H9 (cell line): Measurements from ENCODE around the gene PPP2R2B. TPM values are rescaled to one million over a fixed set of nuclear protein-coding genes. Genes with fewer than 3 reads are reported as not detected.

ENCODE experiments used
- DNase-seq: peaks from one replicate; pipeline ENCODE4 v3.0.0-alpha.2; 2017
- H2AFZ ChIP-seq: one replicate; pipeline ENCODE4 v1.6.1; 2013; ENCODE audit warnings: mild to moderate bottlenecking, low read length, control low read depth, moderate library complexity
- H2AK5ac ChIP-seq: 2 replicates; pipeline ENCODE4 v1.6.1; 2013; ENCODE audit warnings: low read length, control low read depth, mixed read lengths; ENCODE audit not compliant: insufficient read length
- H2BK120ac ChIP-seq: one replicate; pipeline ENCODE4 v1.6.1; 2013; ENCODE audit warnings: low read depth, mild to moderate bottlenecking, low read length, control low read depth, inconsistent platforms; ENCODE audit not compliant: poor library complexity, severe bottlenecking
- H2BK12ac ChIP-seq: 2 replicates; pipeline ENCODE4 v1.6.1; 2013; ENCODE audit warnings: low read length, control low read depth, mixed read lengths, low read depth; ENCODE audit not compliant: insufficient read length
- H2BK15ac ChIP-seq: 2 replicates; pipeline ENCODE4 v1.6.1; 2013; ENCODE audit warnings: low read depth, low read length, control low read depth
- H2BK20ac ChIP-seq: one replicate; pipeline ENCODE4 v1.6.1; 2013; ENCODE audit warnings: low read depth, mild to moderate bottlenecking, low read length, control low read depth, inconsistent platforms; ENCODE audit not compliant: poor library complexity, severe bottlenecking
- H2BK5ac ChIP-seq: 2 replicates; pipeline ENCODE4 v1.6.1; 2013; ENCODE audit warnings: low read length, control low read depth, mixed read lengths; ENCODE audit not compliant: insufficient read length
- H3K14ac ChIP-seq: 2 replicates; pipeline ENCODE4 v1.6.1; 2013; ENCODE audit warnings: low read length, control low read depth; ENCODE audit not compliant: insufficient read depth
- H3K18ac ChIP-seq: 2 replicates; pipeline ENCODE4 v1.6.1; 2013; ENCODE audit warnings: low read depth, mild to moderate bottlenecking, mixed read lengths, low read length, control low read depth; ENCODE audit not compliant: insufficient read length
- H3K23ac ChIP-seq: 2 replicates; pipeline ENCODE4 v1.6.1; 2013; ENCODE audit warnings: low read length, control low read depth, mixed read lengths, low read depth; ENCODE audit not compliant: insufficient read length
- H3K23me2 ChIP-seq: 2 replicates; pipeline ENCODE4 v1.6.1; 2013; ENCODE audit warnings: low read depth, mild to moderate bottlenecking, mixed read lengths, low read length, control low read depth; ENCODE audit not compliant: insufficient read length, poor library complexity, severe bottlenecking
- H3K27ac ChIP-seq: 2 replicates; pipeline ENCODE4 v1.5.1; 2013; ENCODE audit warnings: low read length, control low read depth, mixed read lengths, low read depth; ENCODE audit not compliant: insufficient read length
- H3K27me3 ChIP-seq: 2 replicates; pipeline ENCODE4 v1.6.1; 2013; ENCODE audit warnings: low read length, control low read depth, inconsistent platforms; ENCODE audit not compliant: insufficient read depth
- H3K4ac ChIP-seq: 2 replicates; pipeline ENCODE4 v1.6.1; 2013; ENCODE audit warnings: low read depth, mild to moderate bottlenecking, control low read depth, inconsistent platforms, low read length, moderate library complexity
- H3K4me1 ChIP-seq: 2 replicates; pipeline ENCODE4 v1.6.1; 2013; ENCODE audit warnings: low read length, control low read depth, inconsistent platforms; ENCODE audit not compliant: insufficient read depth
- H3K4me2 ChIP-seq: 2 replicates; pipeline ENCODE4 v1.6.1; 2013; ENCODE audit warnings: low read length, control low read depth, mixed read lengths; ENCODE audit not compliant: insufficient read length, insufficient read depth
- H3K56ac ChIP-seq: 2 replicates; pipeline ENCODE4 v1.6.1; 2013; ENCODE audit warnings: low read depth, mild to moderate bottlenecking, mixed read lengths, low read length, control low read depth; ENCODE audit not compliant: insufficient read length
- H3K79me1 ChIP-seq: 2 replicates; pipeline ENCODE4 v1.6.1; 2013; ENCODE audit warnings: low read depth, mild to moderate bottlenecking, moderate library complexity, low read length, control low read depth, inconsistent platforms; ENCODE audit not compliant: insufficient read depth, poor library complexity, severe bottlenecking
- H3K79me2 ChIP-seq: 2 replicates; pipeline ENCODE4 v1.6.1; 2013; ENCODE audit warnings: low read length, control low read depth, inconsistent platforms; ENCODE audit not compliant: insufficient read depth
- H3K9ac ChIP-seq: 2 replicates; pipeline ENCODE4 v1.6.1; 2013; ENCODE audit warnings: low read length, control low read depth, mixed read lengths; ENCODE audit not compliant: insufficient read length; ENCODE audit errors: extremely low read depth
- H3K9me3 ChIP-seq: one replicate; pipeline ENCODE4 v1.6.1; 2013; ENCODE audit warnings: low read depth, low read length, inconsistent platforms; ENCODE audit not compliant: control insufficient read depth
- H3T11ph ChIP-seq: one replicate; pipeline ENCODE4 v1.6.1; 2013; ENCODE audit warnings: mild to moderate bottlenecking, low read length, control low read depth, inconsistent platforms
- H4K20me1 ChIP-seq: one replicate; pipeline ENCODE4 v1.6.1; 2013; ENCODE audit not compliant: control insufficient read depth, insufficient read length, insufficient read depth
- H4K5ac ChIP-seq: 2 replicates; pipeline ENCODE4 v1.6.1; 2013; ENCODE audit warnings: low read depth, mild to moderate bottlenecking, mixed read lengths, low read length, control low read depth; ENCODE audit not compliant: insufficient read length
- H4K8ac ChIP-seq: replicated peaks from 2 replicates; pipeline ENCODE4 v1.6.1; 2013; ENCODE audit warnings: low read length, control low read depth, mixed read lengths, low read depth; ENCODE audit not compliant: insufficient read length
- H4K91ac ChIP-seq: 2 replicates; pipeline ENCODE4 v1.6.1; 2013; ENCODE audit warnings: low read depth, mild to moderate bottlenecking, moderate library complexity, mixed read lengths, low read length, control low read depth; ENCODE audit not compliant: insufficient read length
- H3K27ac Mint-ChIP-seq, 3 experiments: 2 replicates in 2 of 3; 3 replicates in 1 of 3; pipeline ENCODE4 v1.8.0; 2020 to 2021; ENCODE audit warnings: mixed read lengths in 3 of 3, mild to moderate bottlenecking in 1 of 3, moderate library complexity in 1 of 3
- H3K27me3 Mint-ChIP-seq: 2 replicates; pipeline ENCODE4 v1.8.0; 2021; ENCODE audit warnings: low read depth, mild to moderate bottlenecking, moderate library complexity, mixed read lengths
- H3K36me3 Mint-ChIP-seq, 3 experiments: 2 replicates in 2 of 3; 3 replicates in 1 of 3; pipeline ENCODE4 v1.8.0; 2020 to 2021; ENCODE audit warnings: low read depth in 3 of 3, mixed read lengths in 3 of 3; ENCODE audit not compliant: insufficient read depth in 1 of 3
- H3K4me1 Mint-ChIP-seq, 2 experiments: 2 replicates each; pipeline ENCODE4 v1.8.0; 2020; ENCODE audit warnings: mixed read lengths in 2 of 2
- H3K4me3 Mint-ChIP-seq, 2 experiments: 2 replicates in 1 of 2; 3 replicates in 1 of 2; pipeline ENCODE4 v1.8.0; 2020 to 2021; ENCODE audit warnings: mild to moderate bottlenecking in 2 of 2, mixed read lengths in 2 of 2, moderate library complexity in 1 of 2
- H3K9me3 Mint-ChIP-seq, 2 experiments: 2 replicates in 1 of 2; 3 replicates in 1 of 2; pipeline ENCODE4 v1.8.0; 2020; ENCODE audit warnings: mild to moderate bottlenecking in 2 of 2, mixed read lengths in 2 of 2, moderate library complexity in 1 of 2
- WGBS: extraction: QIAGEN DNeasy Blood & Tissue Kit; methylation state at CpG from one replicate; pipeline ENCODE4 v1.1.7; 2013; ENCODE audit warnings: missing lambda C conversion rate, low lambda C conversion rate, mixed read lengths; ENCODE audit not compliant: insufficient read length; ENCODE audit errors: extremely low coverage; 5-methylcytosine and 5-hydroxymethylcytosine counted together
- total RNA-seq: library from RNA; stranded (reverse); gene quantifications from 2 replicates; pipeline ENCODE4 v1.2.1, GENCODE V29; 2021
- TF ChIP-seq, protein P1 (sequence below): fragments of 200-600 bp; sonication (generic); conservative IDR thresholded peaks from 3 replicates; pipeline ENCODE4 v1.8.0; 2021; ENCODE audit warnings: antibody characterized with exemption, mild to moderate bottlenecking

Gene PPP2R2B
- total RNA-seq, 1 experiment from 2014 or later: 14.3 TPM

DNA sequence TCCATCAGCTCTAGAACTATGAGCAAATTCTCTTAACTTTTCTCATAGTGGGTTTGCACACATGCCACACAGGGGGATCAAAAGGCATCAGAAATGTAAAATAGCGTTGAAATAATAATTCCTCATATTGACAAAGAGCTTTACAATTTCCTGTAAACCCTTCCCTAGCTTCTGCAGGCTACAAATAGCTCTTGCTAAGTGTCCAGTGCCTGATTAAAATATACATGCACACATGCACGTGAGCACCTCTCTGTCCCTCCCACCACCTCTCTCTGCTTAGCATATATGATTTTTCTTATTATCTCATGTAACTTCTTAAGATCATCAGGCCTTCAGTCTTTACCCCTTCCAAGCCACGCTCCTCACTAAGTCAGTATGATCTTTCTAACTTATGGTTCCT, 13.7 kb upstream of the PPP2R2B start:
- TF ChIP-seq, protein P1, sequence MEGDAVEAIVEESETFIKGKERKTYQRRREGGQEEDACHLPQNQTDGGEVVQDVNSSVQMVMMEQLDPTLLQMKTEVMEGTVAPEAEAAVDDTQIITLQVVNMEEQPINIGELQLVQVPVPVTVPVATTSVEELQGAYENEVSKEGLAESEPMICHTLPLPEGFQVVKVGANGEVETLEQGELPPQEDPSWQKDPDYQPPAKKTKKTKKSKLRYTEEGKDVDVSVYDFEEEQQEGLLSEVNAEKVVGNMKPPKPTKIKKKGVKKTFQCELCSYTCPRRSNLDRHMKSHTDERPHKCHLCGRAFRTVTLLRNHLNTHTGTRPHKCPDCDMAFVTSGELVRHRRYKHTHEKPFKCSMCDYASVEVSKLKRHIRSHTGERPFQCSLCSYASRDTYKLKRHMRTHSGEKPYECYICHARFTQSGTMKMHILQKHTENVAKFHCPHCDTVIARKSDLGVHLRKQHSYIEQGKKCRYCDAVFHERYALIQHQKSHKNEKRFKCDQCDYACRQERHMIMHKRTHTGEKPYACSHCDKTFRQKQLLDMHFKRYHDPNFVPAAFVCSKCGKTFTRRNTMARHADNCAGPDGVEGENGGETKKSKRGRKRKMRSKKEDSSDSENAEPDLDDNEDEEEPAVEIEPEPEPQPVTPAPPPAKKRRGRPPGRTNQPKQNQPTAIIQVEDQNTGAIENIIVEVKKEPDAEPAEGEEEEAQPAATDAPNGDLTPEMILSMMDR: no peak
- no peaks in the 10 kb centered on the region for H3K27me3 Mint-ChIP-seq
- peaks cover 29 to 35% of the 10 kb centered on the region in 2 experiments for H3K4me1 Mint-ChIP-seq
- H2AFZ ChIP-seq: no peak overlapping the region
- DNase-seq: no peak
- no peak overlapping the region for H2BK12ac ChIP-seq
- no peak overlapping the region for H2BK20ac ChIP-seq
- H3K4ac ChIP-seq: no peak overlapping the region
- no CpG with 5 or more reads among the region's 3 CpGs for WGBS
- H2BK5ac ChIP-seq: no peak overlapping the region
- H2BK120ac ChIP-seq: no peak overlapping the region
- no peak overlapping the region for H3K18ac ChIP-seq
- no peak overlapping the region for H4K91ac ChIP-seq
- H3K36me3 Mint-ChIP-seq: peaks cover 0 to 11% (median under 1%) of the 10 kb centered on the region in 3 experiments; a peak in 6 of 7 replicates
- no peak overlapping the region for H2BK15ac ChIP-seq
- peaks cover 3% of the 10 kb centered on the region for H3K9me3 ChIP-seq
- no peaks in the 10 kb centered on the region for H4K20me1 ChIP-seq
- no peak overlapping the region for H4K5ac ChIP-seq
- no peaks in the 10 kb centered on the region for H3K79me1 ChIP-seq
- no peak overlapping the region for H3K27ac Mint-ChIP-seq
- H3K4me1 ChIP-seq: peaks cover 10% of the 10 kb centered on the region; the same call in 1 of the 2 replicates
- H3K4me2 ChIP-seq: no peak overlapping the region
- no peaks in the 10 kb centered on the region for H3K23me2 ChIP-seq
- H4K8ac ChIP-seq: no peak overlapping the region
- no peak overlapping the region for H3K4me3 Mint-ChIP-seq
- no peak overlapping the region for H3K14ac ChIP-seq
- H3K27ac ChIP-seq: no peak overlapping the region
- peaks cover 7 to 10% of the 10 kb centered on the region in 2 experiments for H3K9me3 Mint-ChIP-seq
- H3K9ac ChIP-seq: no peak overlapping the region
- no peaks in the 10 kb centered on the region for H3K79me2 ChIP-seq
- no peaks in the 10 kb centered on the region; the same call in 1 of the 2 replicates for H3K27me3 ChIP-seq
- H3K56ac ChIP-seq: no peak overlapping the region
- H3T11ph ChIP-seq: no peak overlapping the region
- H2AK5ac ChIP-seq: no peak overlapping the region
- no peak overlapping the region for H3K23ac ChIP-seq
